GM10266 (cell line): ENCODE data around the gene SCFD2.

Experiments
- DNase-seq: peaks from one replicate; pipeline ENCODE4 v3.0.0; 2012; ENCODE audit errors: extremely low spot score
- CTCF ChIP-seq: IDR thresholded peaks from 2 replicates; pipeline ENCODE4 v1.5.1; 2012; ENCODE audit warnings: mild to moderate bottlenecking, low read depth; ENCODE audit not compliant: control insufficient read depth, insufficient read depth; ENCODE audit errors: missing control alignments

Gene SCFD2

DNA sequence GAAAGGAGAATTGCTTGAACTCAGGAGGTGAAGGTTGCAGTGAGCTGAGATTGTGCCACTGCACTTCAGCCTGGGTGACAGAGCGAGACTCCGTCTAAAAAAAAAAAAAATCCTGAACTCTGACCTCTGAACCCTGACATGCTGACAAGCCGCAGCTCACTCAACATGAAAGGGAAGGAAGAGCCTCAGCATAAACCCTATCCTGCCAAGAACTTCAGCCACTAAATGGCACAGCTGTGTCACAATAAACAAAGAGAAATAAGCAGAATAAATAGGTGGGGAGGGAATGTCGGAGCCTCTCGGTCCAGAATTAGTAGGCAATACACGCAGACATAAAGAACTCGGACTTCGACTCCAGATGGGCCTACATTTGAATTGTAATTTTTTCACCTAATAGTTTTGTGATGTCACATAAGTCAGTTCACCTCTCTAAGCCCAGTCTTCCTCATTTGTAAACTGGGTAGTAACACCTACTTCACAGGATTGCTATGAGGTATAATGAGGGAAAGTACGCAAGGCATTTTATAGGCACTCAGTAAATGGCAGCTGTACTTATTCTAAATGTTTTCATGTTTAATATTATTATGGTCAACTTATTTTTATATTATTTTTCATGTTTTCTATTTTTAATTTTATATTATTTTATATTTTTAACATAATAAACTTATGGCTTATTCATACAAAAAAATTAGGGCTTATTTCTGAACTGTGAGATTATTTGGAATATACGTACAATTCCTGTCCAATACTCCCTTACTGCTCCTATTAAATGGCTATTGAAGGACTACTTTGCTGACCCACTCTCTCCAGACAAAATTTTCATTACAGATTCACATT lies 243.4 kb downstream of the SCFD2 start:
- no peak for DNase-seq
- no peak for TF ChIP-seq CTCF

- TF ChIP-seq CTCF = no peak
- DNase-seq = no peak
Observed at GRCh38 chr4:53121264-53121865, 244.5 kb downstream of the SCFD2 start.

GRCh38 chr4:53120778-53121177 lies 245.1 kb downstream of the SCFD2 start:
- TF ChIP-seq CTCF = no peak
- no peak for DNase-seq

GRCh38 chr4:53119680-53120079 lies 246.2 kb downstream of the SCFD2 start:
- no peak for TF ChIP-seq CTCF

DNA sequence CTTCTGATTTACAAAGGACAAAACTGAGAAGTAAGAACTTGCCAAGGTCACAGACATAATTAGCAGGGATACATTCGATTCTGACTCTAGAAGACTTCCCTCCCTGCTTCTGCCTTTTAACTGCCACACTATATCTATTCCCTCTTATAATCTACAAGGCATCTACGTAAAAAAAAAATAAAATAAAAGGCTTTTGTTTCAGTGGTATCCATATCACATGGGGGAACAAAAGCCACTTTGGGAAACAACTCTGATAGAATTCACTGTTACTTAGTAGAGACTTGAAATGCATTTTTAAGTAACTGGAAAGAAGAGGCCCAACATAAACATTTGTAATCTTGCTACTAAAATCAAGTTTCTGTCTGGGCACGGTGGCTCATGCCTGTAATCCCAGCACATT lies 247.2 kb downstream of the SCFD2 start:
- no peak for DNase-seq
- no peak for TF ChIP-seq CTCF

More at GRCh38 chr4:53119680-53120079, 246.2 kb downstream of the SCFD2 start:
- no peak for DNase-seq

DNA sequence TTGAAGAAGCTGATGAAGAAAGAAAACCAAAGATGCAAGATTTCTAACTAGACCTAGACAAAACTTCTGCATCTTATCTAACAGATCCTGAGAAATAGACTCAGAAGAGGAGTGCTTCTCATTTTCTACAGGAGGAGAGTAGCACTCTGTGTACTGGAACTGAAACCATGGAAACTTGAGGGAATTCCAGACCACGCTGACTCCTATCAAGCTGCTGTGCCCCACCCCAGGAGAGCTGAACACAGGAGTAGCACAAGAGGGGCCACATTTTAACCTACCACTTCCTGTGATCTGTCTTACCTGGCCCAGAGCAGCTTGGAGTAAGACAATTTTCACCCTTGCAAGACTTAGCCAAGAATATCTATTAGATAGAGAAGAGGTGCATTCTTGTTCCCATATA lies 248.9 kb downstream of the SCFD2 start:
- DNase-seq = no peak

More for the DNA sequence above, 248.9 kb downstream of the SCFD2 start:
- TF ChIP-seq CTCF = no peak
